ENCODE results near the gene ZNF555.

GRCh38 chr19:2824129-2824528 is 17.1 kb upstream of the ZNF555 start:
- TF ChIP-seq, protein P1, sequence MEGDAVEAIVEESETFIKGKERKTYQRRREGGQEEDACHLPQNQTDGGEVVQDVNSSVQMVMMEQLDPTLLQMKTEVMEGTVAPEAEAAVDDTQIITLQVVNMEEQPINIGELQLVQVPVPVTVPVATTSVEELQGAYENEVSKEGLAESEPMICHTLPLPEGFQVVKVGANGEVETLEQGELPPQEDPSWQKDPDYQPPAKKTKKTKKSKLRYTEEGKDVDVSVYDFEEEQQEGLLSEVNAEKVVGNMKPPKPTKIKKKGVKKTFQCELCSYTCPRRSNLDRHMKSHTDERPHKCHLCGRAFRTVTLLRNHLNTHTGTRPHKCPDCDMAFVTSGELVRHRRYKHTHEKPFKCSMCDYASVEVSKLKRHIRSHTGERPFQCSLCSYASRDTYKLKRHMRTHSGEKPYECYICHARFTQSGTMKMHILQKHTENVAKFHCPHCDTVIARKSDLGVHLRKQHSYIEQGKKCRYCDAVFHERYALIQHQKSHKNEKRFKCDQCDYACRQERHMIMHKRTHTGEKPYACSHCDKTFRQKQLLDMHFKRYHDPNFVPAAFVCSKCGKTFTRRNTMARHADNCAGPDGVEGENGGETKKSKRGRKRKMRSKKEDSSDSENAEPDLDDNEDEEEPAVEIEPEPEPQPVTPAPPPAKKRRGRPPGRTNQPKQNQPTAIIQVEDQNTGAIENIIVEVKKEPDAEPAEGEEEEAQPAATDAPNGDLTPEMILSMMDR (IDR thresholded peaks at IDR 0.05; ENCODE audit: borderline replicate concordance, extremely low read depth, low read length, poor library complexity, severe bottlenecking) = no peak
- TF ChIP-seq EZH2 (IDR thresholded peaks at IDR 0.05; ENCODE audit: borderline replicate concordance, low read depth, low read length, severe bottlenecking) = no peak

Data from DND-41 (cell line).